NT2/D1 (cell line): ENCODE measurements around the gene MYRF.

Experiments
- SUZ12 ChIP-seq: IDR thresholded peaks from 2 replicates; pipeline ENCODE4 v1.6.1; 2011; ENCODE audit not compliant: insufficient read length, insufficient read depth; ENCODE audit errors: extremely low read depth
- YY1 ChIP-seq: IDR thresholded peaks from 2 replicates; pipeline ENCODE4 v1.6.1; 2011; ENCODE audit not compliant: insufficient read length, insufficient read depth
- ZNF274 ChIP-seq: IDR thresholded peaks from 2 replicates; pipeline ENCODE4 v1.6.1; 2011; ENCODE audit warnings: mild to moderate bottlenecking, low read depth, low read length

DNA sequence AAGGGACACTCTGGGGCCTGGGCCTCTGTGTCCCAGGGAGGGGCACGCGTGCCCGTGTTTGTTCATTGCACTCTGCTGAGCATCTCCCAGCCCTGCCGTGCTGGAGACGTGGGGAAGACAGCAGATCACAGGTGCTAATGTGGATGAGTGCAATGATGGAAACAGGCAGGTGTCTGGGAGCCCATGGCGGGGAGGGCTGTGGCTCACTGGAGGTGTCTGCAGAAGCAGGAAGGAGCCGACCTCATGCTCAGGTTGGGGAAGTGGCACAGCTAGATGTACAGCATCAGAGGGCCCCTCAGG lies 32.0 kb downstream of the MYRF start:
- TF ChIP-seq YY1 (no peak), ZNF274 (no peak), SUZ12 (no peak)
